Endothelial cell (in vitro differentiated cells): Measurements from ENCODE around the gene FLYWCH1. TPM values are rescaled to one million over a fixed set of nuclear protein-coding genes. Genes with fewer than 3 reads are reported as not detected.

ENCODE experiments used
- DNase-seq: peaks from one replicate; pipeline ENCODE4 v3.0.0; 2021; ENCODE audit warnings: low spot score
- H3K27ac Mint-ChIP-seq: one replicate; pipeline ENCODE4 v1.8.0; 2021; ENCODE audit warnings: mixed read lengths, inconsistent platforms; ENCODE audit not compliant: unreplicated experiment
- H3K27me3 Mint-ChIP-seq: one replicate; pipeline ENCODE4 v1.8.0; 2021; ENCODE audit warnings: mild to moderate bottlenecking, moderate library complexity, mixed read lengths, inconsistent platforms; ENCODE audit not compliant: unreplicated experiment
- H3K36me3 Mint-ChIP-seq: one replicate; pipeline ENCODE4 v1.8.0; 2021; ENCODE audit warnings: mild to moderate bottlenecking, low read depth, mixed read lengths, inconsistent platforms; ENCODE audit not compliant: unreplicated experiment
- H3K4me1 Mint-ChIP-seq: one replicate; pipeline ENCODE4 v1.8.0; 2021; ENCODE audit warnings: mild to moderate bottlenecking, mixed read lengths, inconsistent platforms; ENCODE audit not compliant: unreplicated experiment
- H3K4me3 Mint-ChIP-seq: one replicate; pipeline ENCODE4 v1.8.0; 2021; ENCODE audit warnings: mild to moderate bottlenecking, mixed read lengths, inconsistent platforms; ENCODE audit not compliant: unreplicated experiment
- H3K9me3 Mint-ChIP-seq: one replicate; pipeline ENCODE4 v1.8.0; 2021; ENCODE audit warnings: mixed read lengths, inconsistent platforms; ENCODE audit not compliant: unreplicated experiment
- CTCF ChIP-seq: fragments of 200-600 bp; sonication (generic); IDR thresholded peaks from one replicate; pipeline ENCODE4 v1.5.0; 2021; ENCODE audit warnings: antibody characterized with exemption; ENCODE audit not compliant: unreplicated experiment
- total RNA-seq: library from RNA; stranded (reverse); fragmentation: NEBNext Ultra II Directional; extraction: Animal tissue kit (Norgen Biotek cat#: 25700); gene quantifications from one replicate; pipeline ENCODE4 v1.2.1, GENCODE V29; 2021; ENCODE audit not compliant: unreplicated experiment

Gene FLYWCH1
- total RNA-seq, 1 donor from 2014 or later, result 50.8 TPM

GRCh38 chr16:2970563-2970962, 58.8 kb downstream of the FLYWCH1 start:
- H3K27me3 Mint-ChIP-seq, result peaks cover 20% of the 10 kb centered on the region
- DNase-seq, result no peak
- H3K4me3 Mint-ChIP-seq, result peak overlapping the region; percentile 31
- TF ChIP-seq CTCF, result no peak
- peaks cover 6% of the 10 kb centered on the region for H3K4me1 Mint-ChIP-seq
- peaks cover 8% of the 10 kb centered on the region for H3K36me3 Mint-ChIP-seq
- no peak overlapping the region for H3K27ac Mint-ChIP-seq
- no peaks in the 10 kb centered on the region for H3K9me3 Mint-ChIP-seq

GRCh38 chr16:2971134-2971984, 59.6 kb downstream of the FLYWCH1 start:
- no peak for TF ChIP-seq CTCF
- DNase-seq, result no peak
- Mint-ChIP-seq H3K4me1 (peaks cover 6% of the 10 kb centered on the region), H3K27me3 (peaks cover 17% of the 10 kb centered on the region), H3K9me3 (no peaks in the 10 kb centered on the region), H3K27ac (no peak overlapping the region), H3K36me3 (peaks cover 8% of the 10 kb centered on the region), H3K4me3 (peak overlapping the region; percentile 31)

GRCh38 chr16:2971985-2972784, 60.5 kb downstream of the FLYWCH1 start:
- TF ChIP-seq CTCF, result no peak
- peaks cover 6% of the 10 kb centered on the region for H3K4me1 Mint-ChIP-seq
- peak overlapping the region; percentile 31 for H3K27ac Mint-ChIP-seq
- H3K9me3 Mint-ChIP-seq, result no peaks in the 10 kb centered on the region
- H3K36me3 Mint-ChIP-seq, result peaks cover 8% of the 10 kb centered on the region
- peaks cover 17% of the 10 kb centered on the region for H3K27me3 Mint-ChIP-seq
- peak overlapping the region; percentile 47 for H3K4me3 Mint-ChIP-seq
- DNase-seq, result no peak

GRCh38 chr16:2973093-2973492, 61.4 kb downstream of the FLYWCH1 start:
- H3K4me3 Mint-ChIP-seq, result no peak overlapping the region
- H3K4me1 Mint-ChIP-seq, result peaks cover 6% of the 10 kb centered on the region
- H3K27ac Mint-ChIP-seq, result no peak overlapping the region
- no peaks in the 10 kb centered on the region for H3K9me3 Mint-ChIP-seq
- peaks cover 16% of the 10 kb centered on the region for H3K27me3 Mint-ChIP-seq
- no peak for TF ChIP-seq CTCF
- no peak for DNase-seq
- H3K36me3 Mint-ChIP-seq, result peaks cover 7% of the 10 kb centered on the region
